Mammary epithelial cell (primary cell): Measurements from ENCODE around the gene NUMBL.

Experiments
- EZH2 ChIP-seq: IDR thresholded peaks from 2 replicates; pipeline ENCODE4 v1.6.1; 2012; ENCODE audit warnings: low read length, inconsistent platforms, borderline replicate concordance
- TF ChIP-seq, protein P1 (sequence below), 2 donors: IDR thresholded peaks in 1 of 2; conservative IDR thresholded peaks in 1 of 2; 2 replicates each; pipeline ENCODE4 v1.5.1; 2011 to 2012; ENCODE audit warnings: inconsistent platforms in 2 of 2, low read length in 2 of 2, mild to moderate bottlenecking in 2 of 2, control low read depth in 1 of 2, low read depth in 1 of 2; ENCODE audit not compliant: insufficient read depth in 1 of 2; ENCODE audit errors: extremely low read depth in 1 of 2

DNA sequence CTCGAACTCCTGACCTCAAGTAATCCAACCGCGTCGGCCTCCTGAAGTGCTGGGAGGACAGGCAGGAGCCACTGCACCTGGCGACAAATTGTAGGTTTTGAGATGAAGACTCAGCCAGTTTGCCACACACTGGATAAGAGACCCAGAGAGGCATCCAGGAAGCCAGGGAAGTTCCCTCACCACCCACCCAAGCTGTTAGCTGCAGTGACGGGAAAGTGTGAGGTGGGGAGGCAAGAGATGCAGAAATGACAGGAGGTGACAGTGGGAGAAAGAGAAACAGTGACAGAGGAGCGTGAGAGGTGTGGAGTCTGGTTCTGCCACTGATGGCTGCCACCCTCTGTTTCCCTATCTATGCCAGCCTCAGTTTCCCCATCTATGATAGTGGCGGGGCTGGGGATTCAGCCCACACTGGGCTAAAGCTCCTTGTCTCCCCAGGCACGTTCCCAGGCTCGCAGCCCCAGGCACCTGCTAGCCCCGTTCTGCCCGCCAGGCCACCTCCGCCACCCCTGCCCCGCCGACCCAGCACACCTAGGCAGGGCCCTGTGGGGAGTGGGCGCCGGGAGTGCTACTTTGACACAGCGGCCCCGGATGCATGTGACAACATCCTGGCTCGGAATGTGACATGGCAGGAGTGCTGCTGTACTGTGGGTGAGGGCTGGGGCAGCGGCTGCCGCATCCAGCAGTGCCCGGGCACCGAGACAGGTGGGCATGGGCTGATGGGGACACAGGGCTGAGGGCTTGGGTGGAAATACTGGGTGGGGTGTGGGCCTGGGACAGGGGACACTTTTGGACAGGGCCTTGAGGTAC is 68.3 kb downstream of the NUMBL start:
- TF ChIP-seq EZH2, result no peak
- TF ChIP-seq, protein P1, sequence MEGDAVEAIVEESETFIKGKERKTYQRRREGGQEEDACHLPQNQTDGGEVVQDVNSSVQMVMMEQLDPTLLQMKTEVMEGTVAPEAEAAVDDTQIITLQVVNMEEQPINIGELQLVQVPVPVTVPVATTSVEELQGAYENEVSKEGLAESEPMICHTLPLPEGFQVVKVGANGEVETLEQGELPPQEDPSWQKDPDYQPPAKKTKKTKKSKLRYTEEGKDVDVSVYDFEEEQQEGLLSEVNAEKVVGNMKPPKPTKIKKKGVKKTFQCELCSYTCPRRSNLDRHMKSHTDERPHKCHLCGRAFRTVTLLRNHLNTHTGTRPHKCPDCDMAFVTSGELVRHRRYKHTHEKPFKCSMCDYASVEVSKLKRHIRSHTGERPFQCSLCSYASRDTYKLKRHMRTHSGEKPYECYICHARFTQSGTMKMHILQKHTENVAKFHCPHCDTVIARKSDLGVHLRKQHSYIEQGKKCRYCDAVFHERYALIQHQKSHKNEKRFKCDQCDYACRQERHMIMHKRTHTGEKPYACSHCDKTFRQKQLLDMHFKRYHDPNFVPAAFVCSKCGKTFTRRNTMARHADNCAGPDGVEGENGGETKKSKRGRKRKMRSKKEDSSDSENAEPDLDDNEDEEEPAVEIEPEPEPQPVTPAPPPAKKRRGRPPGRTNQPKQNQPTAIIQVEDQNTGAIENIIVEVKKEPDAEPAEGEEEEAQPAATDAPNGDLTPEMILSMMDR (conservative IDR thresholded peaks at IDR 0.05 in 1 of 2, IDR thresholded peaks at IDR 0.05 in 1 of 2; ENCODE audit: extremely low read depth in 1 of 2, insufficient read depth in 1 of 2, low read depth in 1 of 2, low read length in 2 of 2), result no peak
